Right cardiac atrium (tissue), 5 donors: ENCODE measurements around the gene ASAP3. TPM values are rescaled to one million over a fixed set of nuclear protein-coding genes. Genes with fewer than 3 reads are reported as not detected.

Source experiments
- ATAC-seq, 2 donors: fragments of 200-7000 bp; cut with Tn5 transposase; one replicate each; pipeline versions ENCODE4 v1.8.0 to v1.9.1; 2020; ENCODE audit warnings: moderate library complexity in 2 of 2, mild to moderate bottlenecking in 1 of 2
- DNase-seq, 3 donors: peaks; one replicate each; pipeline ENCODE4 v3.0.0-alpha.2; 2020
- H3K27ac ChIP-seq: one replicate; pipeline ENCODE4 v1.5.1; 2013; ENCODE audit warnings: mild to moderate bottlenecking, low read length, control low read depth, moderate library complexity
- H3K27me3 ChIP-seq: one replicate; pipeline ENCODE4 v1.6.1; 2013; ENCODE audit not compliant: control insufficient read depth, insufficient read depth
- H3K4me1 ChIP-seq: one replicate; pipeline ENCODE4 v1.6.1; 2013; ENCODE audit warnings: low read length; ENCODE audit not compliant: control insufficient read depth, insufficient read depth
- H3K4me3 ChIP-seq: one replicate; pipeline ENCODE4 v1.5.1; 2013; ENCODE audit warnings: low read length, control low read depth
- H3K9me3 ChIP-seq: one replicate; pipeline ENCODE4 v1.6.1; 2013; ENCODE audit warnings: low read length; ENCODE audit not compliant: control insufficient read depth
- WGBS: extraction: QIAGEN DNeasy Blood & Tissue Kit; methylation state at CpG from one replicate; pipeline ENCODE4 v1.1.7; 2013; 5-methylcytosine and 5-hydroxymethylcytosine counted together
- intact Hi-C, 4 donors: fragments of 100-400 bp; cut with DNase I; formaldehyde crosslinking; loops; one replicate each; pipeline versions ENCODE4 v1.11.0 to v1.14.0; 2022 to 2023
- polyA plus RNA-seq: library from polyadenylated mRNA; stranded (reverse); fragments of 200-250 nt; gene quantifications from one replicate; pipeline ENCODE4 v1.2.3, GENCODE V29; 2013
- total RNA-seq, 4 donors: library from RNA; stranded (reverse); fragmentation: NEBNext Ultra II Directional; extraction: Animal tissue kit (Norgen Biotek cat#: 25700); gene quantifications; one replicate each; pipeline ENCODE4 v1.2.1, GENCODE V29; 2021
- donor health status: healthy with polysubstance abuse.
- donor health status: DM: no; HTN: yes; CAD: no.
- donor health status: DM: no; HTN: no; CAD: no.
- donor health status: DM: no; HTN: yes; CAD: no; lungs with severe emphysema.
- donor health status: DM: yes; HTN: yes; CAD: no.

ASAP3 gene
- total and polyA plus RNA-seq, 5 donors, result 31.4 to 45.2 (median 34.2) TPM

- Histone ChIP-seq H3K4me3 (no peak overlapping the region), H3K9me3 (no peaks in the 10 kb centered on the region), H3K27me3 (no peaks in the 10 kb centered on the region), H3K4me1 (peaks cover 4% of the 10 kb centered on the region), H3K27ac (no peak overlapping the region)
- intact Hi-C loops, result no loop called here
- WGBS, result 80% methylated on average over 2 of the region's 2 CpGs
- DNase-seq, result no peak
- no peak for ATAC-seq
Measured at GRCh38 chr1:23428136-23428905, 55.7 kb downstream of the ASAP3 start.

GRCh38 chr1:23427550-23427949, 56.4 kb downstream of the ASAP3 start:
- H3K27ac ChIP-seq, result no peak overlapping the region
- ATAC-seq (no peak), DNase-seq (no peak)
- intact Hi-C loops, result no loop called here
- 100% methylated on average over 3 of the region's 3 CpGs for whole genome bisulfite sequencing
- H3K4me3 ChIP-seq, result no peak overlapping the region
- peaks cover 11% of the 10 kb centered on the region for H3K4me1 ChIP-seq
- no peaks in the 10 kb centered on the region for H3K27me3 ChIP-seq
- no peaks in the 10 kb centered on the region for H3K9me3 ChIP-seq

- intact Hi-C loops, result no loop called here
- 66% methylated on average over 2 of the region's 2 CpGs for WGBS
Measured at GRCh38 chr1:23426828-23427227, 57.2 kb downstream of the ASAP3 start.

GRCh38 chr1:23425193-23425494, 58.8 kb downstream of the ASAP3 start:
- no peaks in the 10 kb centered on the region for H3K9me3 ChIP-seq
- no peak for DNase-seq
- peaks cover 16% of the 10 kb centered on the region for H3K4me1 ChIP-seq
- no peak for ATAC-seq
- H3K27me3 ChIP-seq, result no peaks in the 10 kb centered on the region
- no peak overlapping the region for H3K4me3 ChIP-seq
- 20% methylated on average over 5 of the region's 5 CpGs for WGBS
- intact Hi-C loops, result no loop called here
- H3K27ac ChIP-seq, result peak overlapping the region; percentile 62

More at GRCh38 chr1:23426828-23427227, 57.2 kb downstream of the ASAP3 start:
- Histone ChIP-seq H3K4me3 (no peak overlapping the region), H3K9me3 (no peaks in the 10 kb centered on the region), H3K27me3 (no peaks in the 10 kb centered on the region), H3K27ac (no peak overlapping the region), H3K4me1 (peaks cover 16% of the 10 kb centered on the region)
- DNase-seq (no peak), ATAC-seq (no peak)

GRCh38 chr1:23424293-23425192, 59.4 kb downstream of the ASAP3 start, which contains the start of gene TCEA3:
TCEA3 (minus strand) TSS chr1:23424748; CDS start chr1:23424633, 115 bp downstream.
- WGBS, result under 1% methylated on average over 84 of the region's 84 CpGs
- intact Hi-C loops, result no loop called here
- ATAC-seq (peak; percentile 68), DNase-seq (peak; percentile 55 to 86 (median 84))
- H3K4me3 ChIP-seq, result peak within 1 kb of the TSS; percentile 54
- peak within 1 kb of the TSS; percentile 62 for H3K27ac ChIP-seq
- H3K9me3 ChIP-seq, result no peaks in the 10 kb centered on the region
- H3K27me3 ChIP-seq, result no peaks in the 10 kb centered on the region
- H3K4me1 ChIP-seq, result peaks cover 16% of the 10 kb centered on the region

GRCh38 chr1:23423415-23424292, 60.3 kb downstream of the ASAP3 start:
- ATAC-seq, result peak; percentile 39 to 47
- no peaks in the 10 kb centered on the region for H3K9me3 ChIP-seq
- peaks cover 16% of the 10 kb centered on the region for H3K4me1 ChIP-seq
- DNase-seq, result peak in 2 of 3 donors; percentile 65 to 76
- peak overlapping the region; percentile 54 for H3K4me3 ChIP-seq
- H3K27me3 ChIP-seq, result no peaks in the 10 kb centered on the region
- 8% methylated on average over 46 of the region's 46 CpGs for WGBS
- intact Hi-C loops, result no loop called here
- H3K27ac ChIP-seq, result peak overlapping the region; percentile 53

GRCh38 chr1:23422941-23423340, 61.0 kb downstream of the ASAP3 start:
- WGBS, result 53% methylated on average over 6 of the region's 6 CpGs
- no peak for DNase-seq
- peaks cover 16% of the 10 kb centered on the region for H3K4me1 ChIP-seq
- no peaks in the 10 kb centered on the region for H3K9me3 ChIP-seq
- intact Hi-C loops, result no loop called here
- peak in 1 of 2 donors; percentile 1 for ATAC-seq
- peak overlapping the region; percentile 23 for H3K27ac ChIP-seq
- H3K4me3 ChIP-seq, result no peak overlapping the region
- no peaks in the 10 kb centered on the region for H3K27me3 ChIP-seq

GRCh38 chr1:23422241-23422877, 61.6 kb downstream of the ASAP3 start:
- peak overlapping the region; percentile 23 for H3K27ac ChIP-seq
- ATAC-seq (peak; percentile 65 to 75), DNase-seq (peak; percentile 86 to 93 (median 93))
- H3K9me3 ChIP-seq, result no peaks in the 10 kb centered on the region
- intact Hi-C loops, result no loop called here
- no peak overlapping the region for H3K4me3 ChIP-seq
- 7% methylated on average over 15 of the region's 15 CpGs for WGBS
- H3K27me3 ChIP-seq, result no peaks in the 10 kb centered on the region
- H3K4me1 ChIP-seq, result peaks cover 17% of the 10 kb centered on the region

DNA sequence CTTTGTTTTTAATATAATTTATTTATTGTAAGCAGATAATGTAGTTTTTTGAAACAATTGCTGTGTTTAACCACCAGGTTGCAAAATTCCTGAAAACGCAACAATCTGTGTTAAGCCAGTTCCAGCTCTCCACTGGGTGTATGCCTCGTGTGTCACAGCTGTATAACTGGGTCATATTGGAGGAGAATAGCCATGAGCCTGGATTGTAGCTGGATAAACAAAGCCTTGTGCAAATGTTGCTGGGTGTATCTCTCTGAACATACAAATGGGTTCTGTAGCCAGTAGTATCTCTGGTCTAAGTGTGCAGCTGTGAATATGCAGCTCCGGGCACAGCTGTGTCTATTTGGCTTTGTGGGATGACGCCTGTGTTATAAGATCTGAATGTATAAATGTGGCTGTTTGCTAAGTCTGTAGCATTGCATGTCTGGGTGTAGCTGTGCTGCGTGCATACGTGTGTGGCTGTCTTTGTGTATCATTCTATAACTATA, 62.2 kb downstream of the ASAP3 start:
- no peaks in the 10 kb centered on the region for H3K27me3 ChIP-seq
- intact Hi-C loops, result no loop called here
- no peak overlapping the region for H3K4me3 ChIP-seq
- 37% methylated on average over 6 of the region's 6 CpGs for WGBS
- H3K4me1 ChIP-seq, result peaks cover 20% of the 10 kb centered on the region
- H3K27ac ChIP-seq, result peak overlapping the region; percentile 23
- H3K9me3 ChIP-seq, result no peaks in the 10 kb centered on the region
- no peak for DNase-seq
- ATAC-seq, result peak; percentile 34 to 42

DNA sequence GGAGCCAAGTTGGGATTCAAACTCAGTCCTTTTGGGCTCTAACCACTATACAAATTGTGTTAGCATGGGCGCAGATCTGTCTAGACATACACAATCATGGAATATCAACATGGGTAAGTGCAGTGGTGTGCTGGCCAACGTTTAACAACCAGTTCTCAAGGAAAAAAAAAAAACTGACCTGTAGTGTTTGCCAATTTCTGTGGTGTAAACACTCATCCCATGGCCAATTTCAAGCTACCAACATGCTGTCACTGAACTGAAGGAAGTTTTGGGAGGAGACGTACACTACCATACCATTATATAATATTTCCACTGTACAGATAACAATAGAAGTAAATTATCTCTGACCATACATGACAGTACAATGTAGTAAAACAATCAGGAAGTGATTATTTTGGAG, 62.6 kb downstream of the ASAP3 start:
- WGBS, result 59% methylated on average over 3 of the region's 3 CpGs
- H3K4me1 ChIP-seq, result peaks cover 20% of the 10 kb centered on the region
- H3K4me3 ChIP-seq, result no peak overlapping the region
- DNase-seq (no peak), ATAC-seq (no peak)
- no peaks in the 10 kb centered on the region for H3K27me3 ChIP-seq
- H3K27ac ChIP-seq, result no peak overlapping the region
- intact Hi-C loops, result no loop called here
- H3K9me3 ChIP-seq, result no peaks in the 10 kb centered on the region
